ENCODE results near the gene CEP19.

DNA sequence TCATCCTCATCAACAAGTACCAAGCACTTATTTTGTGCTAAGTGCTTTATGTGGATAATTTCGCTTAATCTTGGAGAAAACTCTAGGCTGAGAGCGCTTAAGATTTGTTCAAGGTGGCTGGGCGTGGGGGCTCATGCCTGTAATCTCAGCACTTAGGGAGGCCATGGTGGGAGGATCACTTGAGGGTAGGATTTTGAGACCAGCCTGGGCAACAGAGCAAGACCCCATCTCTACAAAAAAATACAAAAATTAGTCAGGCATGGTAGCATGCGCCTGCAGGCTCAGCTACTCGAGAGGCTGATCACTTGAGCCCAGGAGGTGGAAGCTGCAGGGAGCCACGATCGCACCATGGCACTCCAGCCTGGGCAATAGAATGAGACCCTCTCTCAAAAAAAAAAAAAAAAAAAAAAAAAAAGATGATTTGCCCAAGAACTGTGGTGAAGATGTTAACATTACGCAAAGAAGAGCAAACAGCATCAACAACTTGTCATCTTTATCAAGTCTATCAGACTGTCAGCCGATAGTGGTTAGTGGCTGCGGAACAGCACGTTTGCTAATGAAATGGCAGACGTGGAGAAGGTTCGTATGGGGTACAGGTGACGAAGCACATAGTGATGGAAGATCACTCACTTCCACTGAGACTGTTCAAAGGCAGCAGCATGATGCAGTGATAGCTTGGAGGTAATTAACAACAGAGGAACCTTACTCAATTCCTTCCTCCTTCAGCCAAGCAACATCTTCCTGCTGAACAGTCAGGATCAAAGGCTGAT is 44.8 kb downstream of the CEP19 start:
- TF ChIP-seq EZH2phosphoT487 (IDR thresholded peaks at IDR 0.05; ENCODE audit: insufficient read depth, low read depth) (no peak), EZH2 (IDR thresholded peaks at IDR 0.05; ENCODE audit: insufficient read depth, poor library complexity, severe bottlenecking) (no peak)
